GM18499 (cell line): ENCODE measurements around the gene NR1D2.
"Not testable (repeated sequence)": the region's sequence is repeated elsewhere in the genome, so short reads cannot be mapped to it uniquely, and the experiment has no call there.

Experiments used
- ATAC-seq: cut with Tn5 transposase; IDR thresholded peaks from one replicate; pipeline ENCODE4 v1.9.1; 2021; ENCODE audit warnings: moderate number of reproducible peaks; ENCODE audit not compliant: insufficient read depth, unreplicated experiment

NR1D2 gene

DNA sequence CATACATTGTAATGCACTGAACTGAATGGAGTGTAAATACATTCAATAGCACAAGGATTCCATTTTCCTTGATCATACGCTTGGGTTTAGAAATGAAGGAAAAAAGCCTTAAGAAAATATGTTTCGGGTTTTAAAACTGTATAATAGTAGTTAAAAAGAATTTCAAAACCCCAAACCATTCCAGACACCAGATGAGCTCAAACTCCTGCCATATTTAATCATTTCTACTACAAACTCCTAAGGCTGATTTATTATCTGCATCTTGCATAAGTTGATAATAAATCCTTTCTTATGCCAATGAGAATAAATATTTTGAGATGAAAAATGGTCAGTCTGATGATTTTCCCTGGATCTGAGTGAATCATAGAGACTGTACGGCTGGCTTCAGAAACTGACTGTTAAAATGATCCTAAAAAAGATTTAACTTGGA lies 51.0 kb downstream of the NR1D2 start:
- ATAC-seq = no peak

DNA sequence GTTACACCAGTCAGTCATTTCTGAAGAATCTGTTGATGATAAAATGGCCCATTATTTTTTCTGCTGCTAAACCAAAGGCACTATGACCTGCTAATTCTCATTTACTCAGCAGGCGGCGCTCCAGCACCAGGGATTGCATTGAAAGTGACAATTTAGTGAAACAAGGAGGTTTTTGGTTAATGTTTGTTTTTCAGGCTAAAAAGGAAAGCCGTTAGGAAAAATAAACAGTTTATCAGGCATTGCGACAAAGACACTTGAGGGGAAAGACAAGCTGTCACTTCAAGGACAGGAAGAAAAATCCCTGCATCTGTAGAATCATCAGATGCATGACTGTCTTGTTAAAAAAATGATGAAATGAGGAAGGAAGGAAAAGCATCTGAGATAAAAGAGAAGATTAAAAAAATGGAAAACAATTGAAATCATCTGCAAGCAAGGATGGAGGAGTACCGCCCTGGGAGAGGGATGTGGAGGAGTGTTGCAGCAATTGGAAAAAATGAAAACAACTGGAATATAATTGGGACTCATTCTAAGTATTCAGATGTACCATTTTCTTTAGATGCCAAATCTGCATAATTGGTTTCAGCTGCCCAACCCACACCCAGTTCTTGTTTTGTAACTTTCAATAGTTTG lies 54.0 kb downstream of the NR1D2 start:
- ATAC-seq = no peak

DNA sequence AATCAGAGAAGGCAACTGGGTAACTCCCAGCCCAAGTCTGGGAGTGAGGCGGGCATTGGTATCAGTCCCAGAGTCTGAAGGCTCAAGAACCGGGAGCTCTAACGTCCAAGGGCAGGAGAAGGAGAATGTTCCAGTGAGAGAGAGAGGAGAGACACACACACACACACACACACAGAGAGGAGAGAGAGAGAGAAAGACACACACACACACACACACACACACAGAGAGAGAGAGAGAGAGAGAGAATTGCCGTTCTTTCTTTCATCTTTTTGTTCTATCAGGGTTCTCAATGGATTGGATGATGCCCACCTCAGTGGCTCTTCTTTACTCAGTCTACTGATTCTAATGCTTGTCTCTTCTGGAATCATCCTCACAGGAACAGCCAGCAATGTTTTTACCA lies 57.0 kb downstream of the NR1D2 start:
- ATAC-seq = no peak

DNA sequence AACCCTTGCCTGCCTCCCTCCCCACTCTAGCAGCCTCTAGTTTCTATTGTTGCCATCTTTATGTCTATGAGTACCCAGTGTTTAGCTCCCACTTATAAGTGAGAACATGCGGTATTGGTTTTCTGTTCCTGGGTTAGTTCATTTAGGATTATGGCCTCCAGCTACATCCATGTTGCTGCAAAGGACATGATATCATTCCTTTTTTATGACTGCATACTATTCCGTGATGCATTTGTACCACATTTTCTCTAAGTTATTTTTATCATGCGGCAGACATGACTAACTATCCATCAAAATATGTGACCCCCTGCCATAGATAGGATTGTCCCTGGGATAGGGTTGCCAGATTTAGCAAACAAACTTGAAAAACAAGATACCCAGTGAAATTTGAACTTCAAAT lies 58.4 kb downstream of the NR1D2 start:
- ATAC-seq = no peak

DNA sequence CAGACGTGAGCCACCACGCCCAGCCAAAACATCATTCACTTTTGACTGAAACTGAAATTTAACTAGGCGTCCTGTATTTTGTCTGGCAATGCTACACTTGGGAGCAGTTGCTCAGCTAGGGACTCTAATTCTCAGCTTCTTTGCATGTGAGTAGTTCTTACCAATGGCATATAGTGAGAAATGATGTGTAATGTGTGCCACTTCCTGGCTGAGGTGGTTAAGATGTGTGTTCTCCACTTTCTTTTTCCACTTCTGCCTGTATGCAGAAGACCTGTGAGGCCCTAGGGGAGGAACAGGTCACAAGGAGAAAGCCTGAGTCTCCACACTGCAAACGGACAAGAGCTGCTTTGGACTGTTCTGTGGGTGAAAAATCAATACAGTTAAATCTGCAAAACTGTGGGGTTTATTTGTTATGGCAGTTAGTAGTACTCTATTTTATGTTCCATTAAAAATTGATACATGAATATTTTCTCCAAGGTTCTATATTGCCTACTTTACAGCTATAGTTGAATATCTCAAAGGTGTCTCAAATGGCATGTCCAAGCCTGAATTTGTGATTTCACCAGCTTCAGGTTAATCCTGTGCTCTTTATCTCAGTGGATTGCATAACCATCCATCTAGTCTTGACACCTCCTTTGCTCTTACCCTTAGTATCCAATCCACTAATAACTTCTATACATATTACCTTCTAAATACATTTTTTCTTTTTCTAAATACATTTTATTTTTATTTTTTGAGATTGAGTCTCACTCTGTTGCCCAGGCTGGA lies 59.3 kb downstream of the NR1D2 start:
- peak; percentile 92 for ATAC-seq

DNA sequence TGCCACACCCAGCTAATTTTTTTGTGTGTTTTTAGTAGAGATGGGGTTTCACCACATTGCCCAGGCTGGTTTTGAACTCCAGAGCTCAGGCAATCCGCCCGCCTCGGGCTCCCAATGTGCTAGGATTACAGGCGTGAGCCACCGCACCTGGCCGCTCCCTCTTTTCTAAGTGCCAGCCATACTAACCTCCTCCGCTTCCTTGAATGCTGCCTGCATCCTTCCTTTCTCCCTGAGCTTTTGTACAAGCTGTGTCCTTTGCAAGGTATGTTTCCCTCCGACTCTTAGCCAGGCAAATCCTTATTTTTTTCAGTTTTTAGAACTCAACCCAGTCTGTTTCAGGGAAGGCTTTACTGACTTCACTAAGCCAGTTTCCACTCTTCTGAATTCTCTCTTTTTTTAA lies 60.6 kb downstream of the NR1D2 start:
- no peak for ATAC-seq

DNA sequence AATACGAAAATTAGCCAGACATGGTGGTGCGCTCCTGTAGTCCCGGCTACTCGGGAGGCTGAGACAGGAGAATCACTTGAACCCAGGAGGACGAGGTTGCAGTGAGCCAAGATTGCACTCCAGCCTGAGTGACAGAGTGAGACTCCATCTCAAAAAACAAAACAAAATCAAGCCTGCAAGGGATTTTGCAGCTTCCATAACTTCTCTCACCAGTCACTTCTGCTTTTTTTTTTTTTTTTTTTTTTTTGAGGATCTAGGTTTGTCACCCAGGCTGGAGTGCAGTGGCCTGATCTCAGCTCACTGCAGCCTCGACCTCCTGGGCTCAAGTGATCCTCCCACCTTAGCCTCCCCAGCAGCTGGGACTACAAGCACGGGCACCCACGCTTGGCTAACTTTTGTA lies 65.7 kb downstream of the NR1D2 start:
- ATAC-seq = not testable (repeated sequence)

DNA sequence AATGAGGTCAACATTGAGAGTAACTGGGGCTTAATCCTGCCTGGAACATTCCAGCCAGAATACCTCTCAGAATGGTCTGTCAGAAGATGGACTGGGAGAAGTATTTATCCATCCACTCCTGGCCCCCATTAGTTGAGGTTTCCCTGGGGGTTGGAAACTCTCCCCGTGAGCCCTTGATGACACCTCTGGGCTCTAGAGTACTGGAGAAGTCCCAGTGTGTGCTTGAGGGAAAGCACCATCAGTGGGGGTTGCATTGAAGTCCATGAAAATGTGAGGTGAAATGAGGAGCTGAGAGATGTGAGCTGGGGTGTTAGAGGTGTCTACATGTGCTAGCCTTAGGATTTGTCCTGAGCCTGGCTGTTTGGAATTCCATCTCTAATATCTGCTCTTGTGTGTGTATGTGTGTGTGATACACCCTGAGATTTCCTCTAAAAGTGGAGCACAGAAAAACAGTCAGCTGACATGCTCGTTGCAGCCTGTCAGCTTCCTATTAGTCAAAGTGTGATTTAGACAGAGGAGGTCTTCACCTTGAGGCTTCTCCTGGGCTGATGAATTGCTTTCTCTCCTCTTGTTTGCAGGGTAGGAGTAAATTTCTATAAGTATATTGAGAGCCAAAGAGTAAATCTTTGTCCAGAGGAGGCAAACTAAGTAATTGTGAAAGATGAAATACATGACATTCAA lies 67.6 kb downstream of the NR1D2 start:
- ATAC-seq = no peak

DNA sequence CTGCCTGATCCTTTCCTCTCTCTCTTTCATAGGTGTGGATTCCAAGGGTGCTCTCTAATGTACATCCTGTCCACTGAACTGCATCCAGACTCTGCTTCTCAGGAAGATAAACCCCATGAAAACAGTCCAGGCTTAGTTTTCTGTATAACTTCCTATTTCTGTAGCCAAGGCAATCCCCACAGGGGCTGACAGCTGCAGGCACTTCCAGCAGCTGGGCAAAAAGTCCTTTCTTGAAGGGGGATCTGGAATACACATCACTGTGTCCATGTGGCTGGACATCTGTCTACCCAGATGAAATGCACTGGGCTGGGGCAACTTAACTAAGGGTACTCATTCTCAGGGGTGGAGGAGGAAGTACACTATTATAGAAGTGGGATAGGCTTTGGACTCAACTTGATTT lies 72.2 kb downstream of the NR1D2 start:
- no peak for ATAC-seq

DNA sequence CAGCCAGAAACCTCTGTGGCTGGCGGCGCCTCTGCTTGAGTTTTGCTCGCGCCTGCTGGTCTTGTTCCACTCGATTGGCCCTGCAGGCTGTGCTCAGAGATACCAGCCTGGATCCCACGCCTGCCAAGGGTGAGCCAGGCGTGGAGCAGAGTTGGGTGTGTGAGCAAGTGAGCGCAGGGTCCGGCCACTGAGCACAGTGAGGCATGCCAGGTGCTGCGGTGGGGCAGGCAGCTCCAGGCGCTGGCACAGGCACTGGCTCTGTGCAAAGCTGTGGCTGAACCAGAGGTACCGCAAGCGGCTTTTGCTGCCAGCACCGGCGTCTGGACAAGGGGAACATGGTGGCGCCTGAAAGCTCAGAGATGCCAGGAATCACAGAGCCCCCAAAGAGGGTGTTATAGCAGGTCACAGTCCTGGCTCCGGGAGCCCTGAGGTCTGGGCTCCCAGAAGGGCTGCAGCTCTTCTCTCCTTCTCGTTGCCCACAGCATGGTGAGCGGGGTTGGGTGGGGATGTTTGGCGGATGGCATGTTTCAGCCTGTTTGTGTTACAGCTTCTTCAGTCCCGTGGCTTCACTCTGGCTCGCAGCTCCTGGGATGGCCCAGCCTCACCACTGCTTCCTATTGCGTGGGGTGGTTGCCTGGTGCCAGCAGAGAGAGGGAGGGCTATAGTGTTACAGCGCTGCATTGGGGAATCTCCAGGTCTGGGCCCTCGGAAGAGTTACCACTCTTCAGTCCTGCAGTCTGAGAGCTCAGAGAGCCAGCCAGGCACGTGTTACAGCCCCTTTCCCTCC lies 73.9 kb downstream of the NR1D2 start:
- ATAC-seq = no peak

DNA sequence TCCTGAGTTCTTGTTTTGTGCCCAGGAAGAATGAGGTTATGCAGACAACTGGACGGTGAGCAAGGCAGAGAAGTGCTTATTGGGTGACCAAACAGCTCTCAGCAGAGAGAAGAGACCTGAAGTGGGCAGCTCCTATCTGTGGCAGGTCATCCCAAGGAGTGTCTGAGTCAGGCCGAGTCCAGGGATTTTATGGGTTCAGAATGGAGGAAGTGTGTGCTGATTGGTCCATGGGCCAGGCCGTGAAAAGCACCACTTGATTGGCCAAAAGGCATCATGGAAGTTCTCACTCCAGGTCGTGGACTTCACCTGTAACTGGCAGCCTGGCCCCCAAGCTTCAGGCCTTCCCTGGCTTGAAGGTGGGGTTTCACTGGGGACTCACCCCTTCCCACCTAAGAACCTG lies 74.5 kb downstream of the NR1D2 start:
- ATAC-seq = no peak

DNA sequence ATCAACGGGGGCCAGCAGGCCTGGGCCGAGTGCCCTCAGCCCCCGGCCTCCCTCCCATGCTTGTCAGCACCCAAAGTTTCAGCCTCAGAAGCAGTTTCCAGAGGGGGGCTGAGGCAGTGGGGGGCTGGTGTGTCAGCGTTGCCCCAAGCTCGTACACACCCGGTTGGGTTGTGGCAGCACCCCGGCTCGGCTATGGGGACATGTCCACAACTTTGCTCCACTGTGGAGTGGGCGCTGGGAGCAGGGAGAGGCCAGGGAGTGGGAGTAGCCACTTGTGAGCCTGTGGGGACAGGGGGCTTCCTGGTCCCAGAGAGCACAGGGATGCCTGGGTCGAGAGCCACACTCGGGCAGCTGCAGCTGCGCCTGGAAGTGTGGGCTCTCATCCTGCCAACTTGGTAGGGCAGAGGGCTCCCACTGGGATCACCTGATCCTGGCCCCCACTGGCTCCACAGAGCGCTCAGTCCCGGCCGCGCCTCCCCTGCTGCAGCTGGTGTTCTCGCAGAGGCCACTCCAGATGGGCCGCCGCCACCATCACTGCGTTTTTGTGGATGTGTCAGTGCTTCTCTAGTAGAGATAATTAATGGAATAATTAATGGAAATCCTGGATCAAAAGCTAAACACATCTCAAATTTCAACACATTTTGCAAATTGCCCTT lies 75.1 kb downstream of the NR1D2 start:
- ATAC-seq = no peak

DNA sequence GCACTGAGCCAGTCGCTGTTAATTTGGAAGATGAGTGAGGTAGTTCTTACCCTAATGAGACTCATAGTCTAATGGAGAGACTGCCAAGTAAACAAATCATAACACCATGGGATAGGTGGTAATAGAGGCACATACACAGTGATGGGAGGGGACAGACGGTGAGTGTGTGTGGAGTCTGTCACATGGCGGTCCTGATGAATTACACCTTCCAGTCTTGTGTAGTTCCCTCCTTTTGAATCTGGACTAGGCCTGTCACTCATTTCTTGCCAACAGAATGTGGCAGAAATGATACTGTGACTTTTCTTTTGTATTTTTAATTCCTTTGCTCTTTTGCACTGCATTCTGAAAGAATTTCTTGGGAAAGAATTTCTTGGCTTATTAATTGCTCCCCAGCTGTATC lies 78.1 kb downstream of the NR1D2 start:
- no peak for ATAC-seq

DNA sequence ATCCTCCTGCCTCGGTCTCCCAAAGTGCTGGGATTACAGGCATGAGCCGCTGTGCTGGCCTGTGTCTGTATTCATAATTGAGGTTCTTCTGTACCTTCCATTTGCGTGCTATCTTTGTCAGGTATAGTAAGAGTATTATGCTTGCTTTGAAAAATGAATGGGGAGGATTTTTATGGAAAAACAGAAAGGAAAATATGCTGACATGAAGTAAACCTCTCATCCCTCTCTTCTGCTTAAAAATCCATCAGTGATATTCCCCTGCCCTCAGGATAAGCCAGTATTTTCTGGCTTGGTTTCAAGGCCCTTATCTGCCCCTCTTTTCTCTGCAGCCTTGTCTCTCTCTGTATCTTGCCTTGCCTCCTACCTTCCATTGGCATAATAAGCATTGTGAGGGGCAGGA lies 80.7 kb downstream of the NR1D2 start:
- ATAC-seq = no peak

DNA sequence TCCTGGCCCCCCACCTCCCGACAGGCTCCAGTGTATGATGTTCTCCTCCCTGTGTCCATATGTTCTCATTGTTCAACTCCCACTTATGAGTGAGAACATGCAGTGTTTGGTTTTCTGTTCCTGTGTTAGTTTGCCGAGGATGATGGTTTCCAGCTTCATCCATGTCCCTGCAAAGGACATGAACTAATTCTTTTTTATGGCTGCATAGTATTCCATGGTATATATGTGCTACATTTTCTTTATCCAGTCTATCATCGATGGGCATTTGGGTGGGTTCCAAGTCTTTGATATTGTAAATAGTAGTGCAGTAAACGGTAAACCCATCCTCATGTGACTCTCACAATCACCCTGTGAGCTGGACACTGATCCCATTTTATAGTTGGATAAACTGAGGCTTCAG lies 81.6 kb downstream of the NR1D2 start:
- not testable (repeated sequence) for ATAC-seq

DNA sequence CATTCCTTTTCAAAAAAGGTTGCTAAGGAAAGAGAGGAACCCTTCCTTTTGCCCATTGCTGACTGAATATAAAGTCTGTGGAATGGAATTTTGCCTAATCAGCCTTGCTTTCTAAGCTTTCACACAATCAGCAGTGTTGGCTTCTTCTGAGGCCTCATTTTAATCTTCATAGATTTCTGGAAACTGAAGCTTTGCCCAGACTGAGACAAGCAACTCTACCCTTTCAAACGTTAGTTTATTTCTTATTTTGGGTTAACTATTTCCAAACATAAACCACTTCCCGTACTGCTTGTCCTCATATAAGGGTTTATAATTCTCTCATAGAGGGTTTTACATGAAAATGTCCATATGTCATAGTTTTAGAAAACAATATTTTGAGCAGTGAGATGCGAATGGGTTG lies 82.9 kb downstream of the NR1D2 start:
- ATAC-seq = no peak
